ENCODE data around the gene APOC1.

DNA sequence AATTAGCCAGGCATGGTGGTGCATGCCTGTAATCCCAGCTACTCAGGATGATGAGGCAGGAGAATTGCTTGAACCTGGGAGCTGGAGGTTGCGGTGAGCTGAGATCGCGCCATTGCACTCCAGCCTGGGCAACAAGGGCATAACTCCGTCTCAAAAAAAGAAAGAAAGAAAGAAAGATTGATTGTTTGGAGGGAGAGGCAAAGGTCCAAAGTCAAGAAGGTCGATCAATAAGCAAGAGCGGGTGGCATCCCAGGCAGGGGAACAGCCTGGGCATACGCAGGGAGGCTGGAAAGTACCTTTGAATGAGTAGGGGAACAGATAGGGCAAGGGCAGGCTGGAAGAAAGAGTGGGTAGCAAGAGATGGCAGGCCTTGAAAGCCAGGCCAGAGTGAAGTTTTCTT lies 15.7 kb downstream of the APOC1 start:
- TF ChIP-seq POLR2A (IDR thresholded peaks at IDR 0.05), result no peak
- TF ChIP-seq, protein P1, sequence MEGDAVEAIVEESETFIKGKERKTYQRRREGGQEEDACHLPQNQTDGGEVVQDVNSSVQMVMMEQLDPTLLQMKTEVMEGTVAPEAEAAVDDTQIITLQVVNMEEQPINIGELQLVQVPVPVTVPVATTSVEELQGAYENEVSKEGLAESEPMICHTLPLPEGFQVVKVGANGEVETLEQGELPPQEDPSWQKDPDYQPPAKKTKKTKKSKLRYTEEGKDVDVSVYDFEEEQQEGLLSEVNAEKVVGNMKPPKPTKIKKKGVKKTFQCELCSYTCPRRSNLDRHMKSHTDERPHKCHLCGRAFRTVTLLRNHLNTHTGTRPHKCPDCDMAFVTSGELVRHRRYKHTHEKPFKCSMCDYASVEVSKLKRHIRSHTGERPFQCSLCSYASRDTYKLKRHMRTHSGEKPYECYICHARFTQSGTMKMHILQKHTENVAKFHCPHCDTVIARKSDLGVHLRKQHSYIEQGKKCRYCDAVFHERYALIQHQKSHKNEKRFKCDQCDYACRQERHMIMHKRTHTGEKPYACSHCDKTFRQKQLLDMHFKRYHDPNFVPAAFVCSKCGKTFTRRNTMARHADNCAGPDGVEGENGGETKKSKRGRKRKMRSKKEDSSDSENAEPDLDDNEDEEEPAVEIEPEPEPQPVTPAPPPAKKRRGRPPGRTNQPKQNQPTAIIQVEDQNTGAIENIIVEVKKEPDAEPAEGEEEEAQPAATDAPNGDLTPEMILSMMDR (IDR thresholded peaks at IDR 0.05), result no peak
